ENCODE results near the gene ID3.
A peak's percentile ranks its signal among the peaks of the same experiment; 100 is the strongest.

Gene ID3, protein sequence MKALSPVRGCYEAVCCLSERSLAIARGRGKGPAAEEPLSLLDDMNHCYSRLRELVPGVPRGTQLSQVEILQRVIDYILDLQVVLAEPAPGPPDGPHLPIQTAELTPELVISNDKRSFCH

DNA sequence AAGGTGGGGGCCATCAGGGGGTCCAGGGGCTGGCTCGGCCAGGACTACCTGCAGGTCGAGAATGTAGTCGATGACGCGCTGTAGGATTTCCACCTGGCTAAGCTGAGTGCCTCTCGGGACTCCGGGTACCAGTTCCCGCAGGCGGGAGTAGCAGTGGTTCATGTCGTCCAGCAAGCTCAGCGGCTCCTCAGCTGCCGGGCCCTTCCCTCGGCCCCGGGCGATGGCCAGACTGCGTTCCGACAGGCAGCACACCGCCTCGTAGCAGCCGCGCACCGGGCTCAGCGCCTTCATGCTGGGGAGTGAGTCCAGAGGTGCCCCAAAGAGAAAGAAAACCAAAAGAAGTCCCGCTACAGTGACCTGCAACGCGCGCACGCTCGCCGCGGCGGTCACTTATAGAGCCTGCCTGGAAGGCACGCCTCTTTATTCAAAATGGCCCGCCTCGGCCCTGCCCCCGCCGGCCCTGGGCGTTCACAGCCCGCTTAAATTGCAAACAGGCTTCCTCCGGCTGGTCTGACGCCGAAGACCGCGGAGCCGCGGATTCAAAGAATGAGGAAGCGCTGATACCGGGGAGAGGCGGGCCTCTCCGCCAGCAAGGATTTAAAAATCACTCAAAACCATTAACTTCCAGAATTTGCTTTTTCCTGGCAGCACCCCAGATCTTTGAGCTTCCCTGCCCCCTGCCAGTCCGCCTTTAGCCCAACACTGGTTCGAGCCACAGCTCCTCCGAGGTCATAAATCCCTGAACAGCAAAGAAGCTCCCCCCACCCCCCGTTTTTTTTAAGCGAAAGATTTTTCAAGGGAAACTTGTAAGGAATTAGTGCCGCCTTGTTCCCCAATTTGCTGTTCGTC, at the start of gene ID3:
ID3 (minus strand) TSS at position 366 of the 849 bp plus-strand sequence; CDS start at position 291, 75 bp downstream.
- in situ Hi-C loops (cut with MboI; ENCODE audit: low pct_unique_long_range_greater_than_20kb, low sequenced_read_pairs) = no loop called here
- DNase-seq = peak; percentile 97

DNA sequence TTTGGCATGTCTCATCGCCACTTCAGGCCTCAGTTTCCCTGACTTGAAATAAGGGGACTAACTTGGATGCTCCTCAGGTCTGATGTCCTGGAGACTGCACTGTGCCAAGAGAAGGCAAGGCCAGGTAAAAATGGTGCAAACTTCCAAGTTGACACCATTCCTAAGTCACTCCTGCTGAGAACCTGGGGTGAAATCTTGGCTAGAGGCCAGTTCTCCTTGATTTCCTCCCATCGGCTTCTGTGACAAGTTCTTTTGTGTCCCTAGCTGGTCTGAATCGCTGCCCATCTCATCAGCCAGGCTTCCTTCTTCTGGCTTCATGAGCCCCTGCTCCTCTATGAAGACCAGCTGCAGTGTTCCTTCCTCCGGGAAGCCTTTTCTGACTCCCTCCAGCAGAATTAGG, 48.6 kb upstream of the ID3 start:
- DNase-seq = no peak
- in situ Hi-C loops (cut with MboI; ENCODE audit: low pct_unique_long_range_greater_than_20kb, low sequenced_read_pairs) = no loop called here

DNA sequence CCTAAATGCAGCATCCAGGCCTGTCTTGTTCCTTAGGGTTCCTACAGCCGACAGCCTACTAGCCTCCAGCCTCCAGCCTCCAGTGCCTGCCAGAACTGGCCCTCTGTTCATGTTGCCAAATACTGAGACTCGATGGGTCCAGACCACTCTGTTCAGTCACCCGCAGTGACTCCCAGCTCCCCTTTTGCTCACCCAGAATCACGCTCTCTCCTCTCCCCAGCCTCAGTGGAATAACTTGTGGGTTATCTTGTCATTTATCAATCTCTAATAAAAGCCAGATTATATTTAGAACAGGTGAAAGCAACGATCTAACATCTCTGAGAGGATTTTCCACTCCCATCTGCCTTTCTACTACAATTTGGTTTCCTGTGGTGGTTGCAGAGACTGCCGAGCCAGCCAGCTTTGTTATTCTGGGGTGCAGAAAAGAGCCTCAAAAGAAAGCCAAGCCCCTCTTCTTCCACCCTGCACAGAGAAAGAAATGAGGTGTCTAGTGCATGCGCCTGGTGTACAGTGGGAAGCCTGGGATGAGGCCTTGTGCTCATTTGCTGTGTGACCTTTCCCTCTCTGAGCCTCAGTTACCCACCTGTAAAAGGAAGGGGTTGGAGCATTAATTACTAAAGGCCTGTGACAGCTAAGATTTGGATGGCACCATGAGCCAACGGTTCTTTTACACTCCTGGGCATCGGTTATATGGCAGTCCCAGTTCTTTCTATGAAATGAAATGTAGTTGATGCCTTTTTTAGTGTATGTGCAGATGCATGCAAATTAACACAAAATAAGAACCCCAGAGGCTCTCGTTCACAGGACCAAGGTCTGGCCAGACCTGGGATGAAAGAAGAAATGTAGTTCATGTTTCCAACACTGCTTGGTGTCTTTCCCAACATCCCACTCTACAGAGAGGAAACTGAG, 42.9 kb upstream of the ID3 start:
- no peak for DNase-seq
- in situ Hi-C loops (cut with MboI; ENCODE audit: low pct_unique_long_range_greater_than_20kb, low sequenced_read_pairs) = no loop called here

DNA sequence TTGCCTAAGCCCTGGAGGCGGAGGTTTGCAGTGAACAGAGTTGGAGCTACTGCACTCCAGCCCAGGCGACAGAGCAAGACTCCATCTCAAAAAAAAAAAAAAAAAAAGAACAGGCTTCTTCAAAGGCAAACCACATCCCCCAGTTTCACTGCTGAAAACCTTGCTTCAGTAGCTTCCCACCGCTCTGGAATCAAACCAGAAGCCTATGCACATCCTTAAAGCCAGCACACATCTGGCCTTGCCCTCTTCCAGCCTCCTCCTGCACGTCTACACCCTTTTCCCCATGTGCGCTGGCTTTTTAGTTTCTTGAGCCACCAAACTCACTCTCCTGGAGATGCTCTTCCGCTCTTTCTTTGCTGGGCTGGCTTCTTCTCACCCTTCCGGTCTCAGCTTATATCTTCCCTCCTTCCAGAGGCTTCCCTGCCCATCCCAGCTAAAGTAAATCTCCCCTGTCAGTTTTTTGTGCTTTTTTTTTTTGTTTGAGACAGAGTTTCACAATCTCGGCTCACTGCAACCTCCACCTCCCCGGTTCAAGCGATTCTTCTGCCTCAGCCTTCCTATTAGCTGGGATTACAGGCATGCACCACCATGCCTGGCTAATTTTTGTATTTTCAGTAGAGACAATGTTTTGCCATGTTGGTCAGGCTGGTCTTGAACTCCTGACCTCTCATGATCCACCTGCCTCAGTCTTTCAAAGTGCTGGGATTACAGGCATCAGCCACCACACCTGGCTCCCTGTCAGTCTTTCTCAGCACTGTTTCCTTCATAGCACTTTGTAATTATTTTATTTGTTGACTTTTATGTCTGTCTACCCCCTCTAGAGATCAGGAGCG, 42.0 kb upstream of the ID3 start:
- no peak for DNase-seq
- in situ Hi-C loops (cut with MboI; ENCODE audit: low pct_unique_long_range_greater_than_20kb, low sequenced_read_pairs) = no loop called here

DNA sequence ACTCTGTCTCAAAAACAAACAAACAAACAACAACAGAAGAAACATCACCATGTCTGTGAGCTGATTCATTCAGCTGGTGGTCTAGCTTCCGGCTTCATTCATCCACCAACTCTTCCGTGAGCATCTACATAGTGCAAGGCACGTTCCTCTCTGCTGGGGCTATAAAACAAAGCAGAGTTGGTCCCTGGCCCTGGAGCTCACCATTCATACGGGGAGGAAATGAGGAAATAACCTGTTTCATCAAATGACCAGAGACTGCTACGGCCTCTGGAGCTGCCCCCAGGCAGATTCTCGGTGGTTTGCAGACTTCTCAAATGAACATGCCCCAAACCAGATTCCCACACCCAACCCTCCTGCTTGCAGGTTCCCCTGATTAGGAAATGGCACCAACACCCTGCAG, 41.0 kb upstream of the ID3 start:
- DNase-seq = no peak
- in situ Hi-C loops (cut with MboI; ENCODE audit: low pct_unique_long_range_greater_than_20kb, low sequenced_read_pairs) = no loop called here

DNA sequence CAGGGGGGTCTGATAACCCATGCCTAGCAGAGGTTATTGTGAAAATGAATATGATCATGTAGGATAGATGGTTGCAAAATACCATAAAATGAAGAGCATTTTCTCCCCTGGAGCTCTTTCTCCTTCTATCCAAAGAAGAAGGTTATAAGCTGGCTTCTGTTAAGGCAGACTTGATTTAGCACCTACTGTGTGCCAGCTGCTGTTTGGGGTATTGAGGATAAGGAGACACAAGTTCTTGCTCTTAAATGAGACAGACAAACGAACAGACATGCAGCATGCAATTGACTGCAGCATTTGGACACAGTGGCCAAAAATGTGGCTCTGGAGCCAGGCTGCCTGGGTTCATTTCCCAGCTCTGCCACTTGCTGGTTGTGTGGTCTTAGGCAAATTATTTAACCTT, 39.8 kb upstream of the ID3 start:
- no peak for DNase-seq
- in situ Hi-C loops (cut with MboI; ENCODE audit: low pct_unique_long_range_greater_than_20kb, low sequenced_read_pairs) = no loop called here

DNA sequence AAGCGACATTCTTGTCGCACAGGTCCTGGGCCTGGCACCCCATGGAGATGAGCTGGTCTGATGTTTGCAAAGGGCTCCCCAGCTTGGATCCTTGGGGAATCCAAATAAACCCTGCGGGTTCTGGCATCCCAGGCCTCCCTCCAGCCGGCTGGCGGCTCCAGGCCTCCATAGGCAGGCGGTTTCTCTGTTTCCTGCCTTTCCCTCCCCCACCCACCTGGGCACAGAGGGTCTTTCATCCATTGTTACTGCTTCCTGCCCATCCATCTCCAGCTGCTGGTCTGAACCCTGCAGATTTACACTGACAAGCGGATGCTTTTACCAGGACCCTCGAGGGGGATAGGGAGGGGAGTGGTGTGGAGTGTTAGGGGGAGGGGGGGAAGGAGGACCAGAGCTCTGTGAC, 39.1 kb upstream of the ID3 start:
- DNase-seq = no peak
- in situ Hi-C loops (cut with MboI; ENCODE audit: low pct_unique_long_range_greater_than_20kb, low sequenced_read_pairs) = no loop called here

DNA sequence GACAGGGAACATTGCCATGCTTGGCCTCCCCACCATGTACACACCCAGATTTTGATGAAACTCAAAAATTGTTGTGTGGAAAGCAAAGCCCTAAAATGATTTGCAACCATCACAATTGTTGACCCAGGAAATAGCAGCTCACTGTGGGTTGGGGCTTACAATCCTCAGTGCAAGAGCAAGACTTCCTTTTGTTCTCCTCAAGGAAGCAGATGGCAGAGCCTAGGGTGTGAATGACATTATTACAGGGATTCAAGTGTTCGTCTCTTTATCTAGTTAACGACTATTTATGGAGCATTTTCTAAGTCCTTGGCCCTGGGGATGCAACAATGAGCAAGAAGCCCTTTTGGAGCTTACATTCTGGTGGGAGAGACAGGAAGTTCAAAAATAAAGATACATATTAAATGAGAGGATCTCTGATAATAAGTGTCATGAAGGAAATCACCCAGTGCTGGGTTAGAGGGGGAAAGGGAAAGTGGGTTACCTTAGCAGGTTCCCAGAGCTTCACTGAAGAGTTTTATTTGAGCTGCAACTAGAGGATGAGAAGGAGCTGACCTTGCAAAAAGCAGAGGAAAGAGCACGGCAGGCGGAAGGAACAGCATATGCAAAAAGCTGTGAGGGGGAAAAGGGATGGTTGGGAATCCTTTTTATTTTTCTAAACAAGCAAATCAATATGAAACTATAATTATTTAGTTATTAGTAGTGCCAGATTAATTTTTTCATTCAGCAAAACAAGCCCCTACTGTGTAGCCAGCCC, 38.5 kb upstream of the ID3 start:
- in situ Hi-C loops (cut with MboI; ENCODE audit: low pct_unique_long_range_greater_than_20kb, low sequenced_read_pairs) = no loop called here
- DNase-seq = peak; percentile 35

DNA sequence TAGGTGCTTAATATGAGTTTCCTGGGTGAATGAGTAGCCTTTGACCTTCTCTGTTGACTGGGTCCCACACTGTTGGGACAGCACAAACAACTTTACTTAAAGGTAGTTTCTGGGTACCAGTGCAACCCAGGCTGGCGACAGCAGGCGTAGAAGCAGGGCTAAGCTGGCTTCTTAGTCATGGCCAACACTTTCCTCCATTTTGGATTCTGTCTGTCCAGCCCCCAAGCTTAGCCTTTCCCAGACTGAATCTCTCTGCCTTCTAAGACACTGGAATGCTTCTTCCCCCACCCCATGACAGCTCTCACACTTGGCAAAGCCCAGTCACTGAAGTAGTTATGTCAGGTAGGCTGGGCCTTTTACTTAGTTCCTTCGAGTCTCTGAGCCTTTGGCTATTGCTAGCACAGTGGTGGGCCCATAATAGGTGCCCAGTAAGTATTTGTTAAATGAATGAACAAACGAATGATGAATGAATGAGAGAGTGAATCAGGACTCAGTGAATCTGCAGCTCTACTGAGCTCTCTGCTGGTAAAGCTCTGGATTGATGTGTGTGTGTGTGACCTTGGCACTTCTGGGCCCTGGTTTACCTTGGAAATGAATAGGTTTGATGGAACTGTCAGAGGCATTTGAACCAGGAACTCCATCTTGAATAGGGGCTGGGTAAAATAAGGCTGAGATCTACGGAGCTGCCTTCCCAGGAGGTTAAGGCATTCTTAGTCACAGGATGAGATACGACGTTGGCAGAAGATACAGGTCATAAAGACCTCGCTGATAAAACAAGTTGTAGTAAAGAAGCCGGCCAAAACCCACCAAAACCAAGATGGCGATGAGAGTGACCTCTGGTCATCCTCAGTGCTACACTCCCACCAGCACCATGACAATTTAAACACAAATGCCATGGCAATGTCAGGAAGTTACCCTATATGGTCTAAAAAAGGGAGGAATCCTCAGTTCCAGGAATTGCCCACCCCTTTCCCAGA, 37.4 kb upstream of the ID3 start:
- in situ Hi-C loops (cut with MboI; ENCODE audit: low pct_unique_long_range_greater_than_20kb, low sequenced_read_pairs) = no loop called here
- no peak for DNase-seq

DNA sequence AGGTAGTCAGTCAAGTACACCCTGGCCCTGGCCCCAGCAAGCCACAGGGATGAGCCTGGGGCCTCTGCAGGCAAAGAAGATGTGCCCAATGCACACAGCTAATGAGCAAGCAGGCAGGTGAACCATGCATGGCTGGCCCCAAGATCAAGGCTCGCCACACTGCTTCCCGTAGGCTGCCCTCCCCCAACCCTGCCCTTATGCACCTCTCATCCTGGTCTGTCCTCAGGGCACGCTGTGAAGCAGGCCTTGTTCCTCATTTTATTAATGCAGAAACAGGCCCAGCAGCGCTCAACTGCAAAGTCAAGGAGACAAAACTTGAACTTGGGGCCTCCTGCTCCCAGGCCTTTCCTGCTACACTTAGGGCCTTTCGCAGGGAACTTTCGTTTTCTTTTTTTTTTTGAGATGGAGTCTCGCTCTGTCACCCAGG, 35.6 kb upstream of the ID3 start:
- in situ Hi-C loops (cut with MboI; ENCODE audit: low pct_unique_long_range_greater_than_20kb, low sequenced_read_pairs) = no loop called here
- DNase-seq = peak; percentile 81

DNA sequence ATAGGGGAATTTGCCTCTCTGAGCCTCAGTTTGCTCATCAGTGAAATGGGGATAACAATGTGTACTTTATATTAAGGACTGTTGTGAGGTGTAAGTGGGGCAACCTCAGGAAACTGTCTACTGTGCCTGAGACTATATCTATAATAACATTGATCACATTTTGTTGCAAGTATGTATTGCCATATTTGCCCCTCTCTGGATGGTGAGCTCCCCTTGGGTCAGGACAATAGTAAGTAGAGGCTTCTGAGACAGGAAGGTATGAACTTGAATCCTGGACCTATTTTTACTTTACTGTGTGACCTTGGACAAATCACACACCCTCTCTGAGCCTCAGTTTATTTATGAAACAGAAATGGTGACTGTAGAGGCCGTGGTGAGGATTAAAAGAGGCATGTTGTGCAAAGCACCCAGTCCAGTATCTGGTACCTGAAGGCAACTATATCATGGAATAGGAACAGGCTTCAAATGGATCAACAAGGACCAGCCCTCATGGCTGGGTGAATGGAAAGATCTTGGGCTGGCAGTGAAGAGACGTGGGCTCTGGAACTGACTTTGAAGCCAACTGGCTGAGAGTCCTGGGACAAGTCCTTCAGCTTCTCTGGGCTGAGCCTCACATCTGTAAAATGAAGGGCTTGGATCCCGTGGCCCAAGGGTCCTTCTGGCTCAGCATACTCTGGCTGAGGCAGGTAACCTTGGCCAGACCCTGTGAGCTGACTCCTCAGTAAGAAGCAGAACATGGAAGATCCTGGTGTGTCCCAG, 35.0 kb upstream of the ID3 start:
- DNase-seq = no peak
- in situ Hi-C loops (cut with MboI; ENCODE audit: low pct_unique_long_range_greater_than_20kb, low sequenced_read_pairs) = no loop called here

DNA sequence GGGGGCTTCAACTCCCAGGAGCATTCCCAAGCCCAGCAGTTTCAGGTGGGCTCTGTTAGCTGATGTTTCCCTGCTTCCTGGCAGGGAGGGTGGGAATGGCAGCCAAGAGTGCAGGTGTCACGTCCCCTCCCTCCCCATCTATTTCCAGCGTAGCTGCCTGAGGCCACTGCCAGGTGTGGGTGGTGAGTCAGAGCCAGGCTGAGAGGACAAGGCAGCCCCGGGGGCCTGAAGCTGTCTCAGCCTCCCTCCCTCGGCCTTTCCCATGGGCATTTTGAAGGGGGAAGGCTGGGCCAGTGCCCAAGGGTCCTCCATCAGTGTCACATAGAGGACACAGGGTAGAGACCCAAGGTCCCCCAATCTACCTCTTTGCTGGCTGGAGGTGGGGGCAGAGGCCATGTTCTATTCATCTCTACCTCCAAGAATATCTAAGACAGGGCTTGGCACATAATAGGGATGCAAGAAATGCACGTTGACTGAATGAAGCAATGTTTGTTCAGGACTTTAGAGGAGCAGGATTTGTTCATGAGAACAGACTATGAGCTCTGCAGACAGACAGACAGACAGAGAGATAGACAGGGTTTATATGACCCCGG, 34.4 kb upstream of the ID3 start:
- no peak for DNase-seq
- in situ Hi-C loops (cut with MboI; ENCODE audit: low pct_unique_long_range_greater_than_20kb, low sequenced_read_pairs) = no loop called here

DNA sequence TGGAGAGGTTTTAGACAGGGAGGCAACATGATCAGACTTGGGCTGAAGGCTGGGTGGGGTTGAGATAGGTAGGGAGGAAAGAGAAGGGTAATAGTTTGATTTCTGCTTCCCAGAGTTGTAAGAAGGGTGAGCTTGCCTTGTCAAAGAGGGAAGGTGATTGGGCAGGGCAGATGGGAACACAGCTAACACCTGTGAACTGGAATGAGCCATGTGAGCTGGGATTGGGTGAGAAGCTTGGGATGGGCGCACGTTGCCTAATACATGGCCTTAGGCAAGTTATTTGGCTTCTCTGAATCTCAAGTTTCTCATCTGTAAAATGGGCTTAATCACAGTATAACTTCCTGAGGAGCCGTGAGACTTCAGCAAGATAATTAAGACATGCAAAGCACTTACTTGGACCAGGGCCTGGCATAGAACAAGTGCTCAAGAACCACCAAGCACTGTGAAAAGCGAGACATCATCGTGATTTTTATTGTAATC, 33.8 kb upstream of the ID3 start:
- in situ Hi-C loops (cut with MboI; ENCODE audit: low pct_unique_long_range_greater_than_20kb, low sequenced_read_pairs) = no loop called here

DNA sequence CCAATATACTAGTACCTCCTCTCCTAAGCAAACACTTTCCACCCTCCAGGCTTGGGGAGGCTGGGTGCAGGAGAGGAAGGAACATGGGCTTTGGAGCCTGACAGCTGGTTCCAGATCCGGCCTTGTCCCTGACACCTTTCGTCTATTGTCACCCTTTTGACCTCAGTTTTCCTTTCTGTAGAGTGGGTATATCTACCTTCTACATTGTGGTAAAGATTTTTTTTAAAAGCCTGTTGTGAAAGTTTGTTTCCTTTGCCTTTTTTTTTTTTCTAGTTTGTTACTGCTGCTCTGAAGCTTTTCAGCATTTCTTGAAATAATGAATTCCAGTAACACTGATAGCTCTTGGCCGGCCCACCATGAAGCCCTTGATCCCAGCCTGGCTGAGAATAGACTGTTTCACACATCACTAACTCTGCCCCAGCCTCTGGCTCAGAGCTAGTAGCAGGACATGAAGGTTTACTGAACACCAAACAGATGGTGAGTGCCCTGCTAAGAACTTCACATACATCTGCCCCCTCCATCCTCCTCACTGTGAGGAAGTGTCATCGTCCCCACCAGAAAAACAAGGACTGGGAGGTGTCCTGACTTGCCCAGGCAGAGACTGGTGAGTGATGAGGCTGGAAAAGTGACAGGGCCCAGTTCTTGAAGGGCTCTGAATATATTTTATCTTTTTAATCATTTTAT, 33.0 kb upstream of the ID3 start:
- in situ Hi-C loops (cut with MboI; ENCODE audit: low pct_unique_long_range_greater_than_20kb, low sequenced_read_pairs) = no loop called here
- peak; percentile 78 for DNase-seq

More for the DNA sequence above, 33.8 kb upstream of the ID3 start:
- no peak for DNase-seq

DNA sequence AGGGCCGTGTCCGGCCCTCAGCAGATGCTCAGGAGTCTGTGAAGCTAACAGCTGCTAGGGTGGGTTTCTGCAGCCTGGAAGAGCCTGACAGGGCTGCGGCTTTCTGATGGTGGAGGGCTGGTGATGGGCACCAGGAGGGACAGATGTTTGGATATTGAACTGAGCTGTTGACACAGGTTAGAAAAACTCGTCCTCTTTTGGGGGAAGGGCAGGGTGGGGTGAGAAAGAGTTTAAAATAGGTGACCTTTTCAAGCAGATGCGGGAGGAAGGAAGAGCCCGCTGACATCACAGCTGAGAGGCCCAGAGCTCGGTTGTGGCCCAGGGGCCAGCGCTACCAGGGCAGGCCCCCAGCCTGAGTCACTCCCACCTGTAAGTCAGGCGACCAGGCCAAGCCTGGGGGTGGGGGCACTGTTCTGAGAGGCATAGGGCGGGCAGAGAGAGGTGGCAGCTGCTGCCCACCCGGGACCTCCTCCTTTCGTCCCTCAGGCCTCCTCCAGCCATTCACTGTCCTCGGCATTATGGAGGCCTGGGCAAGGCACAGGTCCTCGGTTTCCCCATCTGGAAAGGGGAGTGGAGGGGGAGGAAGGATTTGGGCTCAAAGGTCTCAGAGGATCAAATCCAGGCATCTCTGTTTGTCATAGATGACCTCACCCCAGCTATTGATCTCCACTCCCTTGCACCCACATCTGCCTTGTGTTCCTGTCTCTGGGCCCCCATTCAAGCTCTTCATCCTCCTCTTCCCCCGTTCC, 32.3 kb upstream of the ID3 start:
- in situ Hi-C loops (cut with MboI; ENCODE audit: low pct_unique_long_range_greater_than_20kb, low sequenced_read_pairs) = no loop called here
- DNase-seq = peak; percentile 39

All from KBM-7 (cell line).